HepG2 (cell line): ENCODE data around the gene SLC35F1.

ENCODE experiments used
- EHMT2 ChIP-seq: fragments of 200-600 bp; sonication (generic); IDR thresholded peaks from 2 replicates; pipeline ENCODE4 v1.7.0; 2017; ENCODE audit warnings: antibody characterized with exemption, low read depth, low read length, borderline replicate concordance
- FOXP1 ChIP-seq, 2 experiments: fragments of 450-650 bp in 1 of 2; IDR thresholded peaks; 2 replicates each; pipeline ENCODE4 v1.6.1; 2017 to 2018; ENCODE audit warnings: antibody characterized with exemption in 1 of 2
- GTF2F1 ChIP-seq: fragments of 150-350 bp; IDR thresholded peaks from 2 replicates; pipeline ENCODE4 v1.6.1; 2014; ENCODE audit warnings: low read length
- HNRNPLL ChIP-seq: fragments of 200-400 bp; formaldehyde crosslinking; IDR thresholded peaks from 2 replicates; pipeline ENCODE4 v1.6.1; 2017; ENCODE audit warnings: mild to moderate bottlenecking, low read depth, low read length; ENCODE audit not compliant: poor library complexity, severe bottlenecking
- MAFK ChIP-seq, 2 experiments: IDR thresholded peaks in 1 of 2; conservative IDR thresholded peaks in 1 of 2; 2 replicates each; pipeline ENCODE4 v1.6.1; 2011; ENCODE audit warnings: improper control_type of control experiment in 2 of 2, low read length in 2 of 2
- TAF1 ChIP-seq: sonication (generic); formaldehyde crosslinking; IDR thresholded peaks from 2 replicates; pipeline ENCODE4 v1.4.0; 2020; ENCODE audit warnings: missing genetic modification reagents
- ZBTB26 ChIP-seq: IDR thresholded peaks from 2 replicates; pipeline ENCODE4 v1.6.1; 2016; ENCODE audit warnings: missing compliant biosample characterization, missing genetic modification reagents, borderline replicate concordance

GRCh38 chr6:117992856-117993255, 85.8 kb downstream of the SLC35F1 start:
- no peak for TF ChIP-seq TAF1
- no peak for TF ChIP-seq ZBTB26 (CRISPR knock-in tag)
- no peak for TF ChIP-seq MAFK (conservative IDR thresholded peaks at IDR 0.05 in 1 of 2, IDR thresholded peaks at IDR 0.05 in 1 of 2; ENCODE audit: low read length in 2 of 2)
- TF ChIP-seq EHMT2, result no peak
- no peak for TF ChIP-seq HNRNPLL
- TF ChIP-seq FOXP1 (IDR thresholded peaks at IDR 0.05), result no peak
- TF ChIP-seq FOXP1 (CRISPR knock-in tag; IDR thresholded peaks at IDR 0.05), result no peak
- no peak for TF ChIP-seq GTF2F1
